Sigmoid colon (tissue), 4 donors: ENCODE results near the gene TTYH3.

ENCODE experiments used
- EP300 ChIP-seq, 4 donors: sonication (generic); formaldehyde crosslinking; IDR thresholded peaks; one replicate each; pipeline ENCODE4 v1.6.1; 2017; ENCODE audit warnings: antibody characterized with exemption in 4 of 4
- POLR2A ChIP-seq, 2 donors: fragments of 450-650 bp; IDR thresholded peaks; one replicate each; pipeline ENCODE4 v1.6.1; 2016; ENCODE audit warnings: antibody characterized with exemption in 2 of 2, mild to moderate bottlenecking in 2 of 2, moderate library complexity in 2 of 2
- POLR2AphosphoS5 ChIP-seq, 4 donors: sonication (generic); formaldehyde crosslinking; IDR thresholded peaks; one replicate each; pipeline ENCODE4 v1.6.1; 2017; ENCODE audit warnings: antibody characterized with exemption in 4 of 4
- TF ChIP-seq, protein P1 (sequence below), 4 experiments: fragments of 450-650 bp in 3 of 4; fragments of 200-600 bp in 1 of 4; IDR thresholded peaks; one replicate each; pipeline ENCODE4 v1.5.1; 2016 to 2019; ENCODE audit warnings: antibody characterized with exemption in 4 of 4, mild to moderate bottlenecking in 3 of 4, moderate library complexity in 2 of 4

DNA sequence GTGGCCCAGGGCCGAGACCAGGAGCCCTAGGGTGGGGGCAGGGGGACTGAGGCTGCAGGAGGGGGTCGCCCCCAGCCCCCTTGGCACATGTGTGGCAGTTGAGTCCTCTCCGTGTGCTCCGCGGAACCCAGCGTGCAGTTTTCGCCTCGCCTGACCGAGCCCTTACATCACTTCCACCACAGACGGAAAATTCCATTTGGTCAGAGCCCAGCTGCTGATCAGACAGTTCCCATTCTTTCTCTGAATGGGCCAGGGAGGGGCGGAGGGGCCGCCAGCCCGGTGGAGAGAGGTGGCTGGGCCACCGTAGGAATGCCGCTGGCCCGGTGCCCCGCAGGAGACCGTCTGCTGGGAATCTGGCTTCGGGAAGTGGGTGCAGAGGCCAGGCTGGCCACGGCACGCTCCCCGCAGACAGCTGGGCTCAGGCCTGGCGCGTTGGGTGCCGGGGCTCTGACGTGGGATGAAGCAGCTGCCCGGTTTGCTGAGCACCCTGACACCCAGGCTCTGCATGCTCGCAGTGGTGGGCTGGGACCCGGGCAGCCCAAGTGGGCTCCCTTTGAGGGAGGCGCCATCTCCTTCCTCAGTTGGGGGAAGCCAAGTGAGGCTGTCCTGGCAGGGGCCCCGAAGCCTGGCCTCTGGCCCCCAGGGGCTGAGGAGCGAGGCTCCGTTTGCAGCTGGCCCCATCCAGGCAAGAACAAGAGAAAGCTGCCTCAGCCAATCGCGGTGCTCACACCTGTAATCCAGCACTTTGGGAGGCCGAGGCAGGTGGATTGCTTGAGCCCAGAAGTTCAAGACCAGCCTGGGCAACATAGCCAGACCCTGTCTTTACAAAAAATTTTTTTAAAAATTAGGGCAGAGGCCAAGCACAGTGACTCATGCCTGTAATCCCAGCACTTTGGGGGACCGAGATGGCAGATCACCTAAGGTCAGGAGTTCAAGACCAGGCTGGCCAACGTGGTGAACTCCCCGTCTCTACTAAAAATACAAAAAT, 9.9 kb downstream of the TTYH3 start:
- TF ChIP-seq, protein P1, sequence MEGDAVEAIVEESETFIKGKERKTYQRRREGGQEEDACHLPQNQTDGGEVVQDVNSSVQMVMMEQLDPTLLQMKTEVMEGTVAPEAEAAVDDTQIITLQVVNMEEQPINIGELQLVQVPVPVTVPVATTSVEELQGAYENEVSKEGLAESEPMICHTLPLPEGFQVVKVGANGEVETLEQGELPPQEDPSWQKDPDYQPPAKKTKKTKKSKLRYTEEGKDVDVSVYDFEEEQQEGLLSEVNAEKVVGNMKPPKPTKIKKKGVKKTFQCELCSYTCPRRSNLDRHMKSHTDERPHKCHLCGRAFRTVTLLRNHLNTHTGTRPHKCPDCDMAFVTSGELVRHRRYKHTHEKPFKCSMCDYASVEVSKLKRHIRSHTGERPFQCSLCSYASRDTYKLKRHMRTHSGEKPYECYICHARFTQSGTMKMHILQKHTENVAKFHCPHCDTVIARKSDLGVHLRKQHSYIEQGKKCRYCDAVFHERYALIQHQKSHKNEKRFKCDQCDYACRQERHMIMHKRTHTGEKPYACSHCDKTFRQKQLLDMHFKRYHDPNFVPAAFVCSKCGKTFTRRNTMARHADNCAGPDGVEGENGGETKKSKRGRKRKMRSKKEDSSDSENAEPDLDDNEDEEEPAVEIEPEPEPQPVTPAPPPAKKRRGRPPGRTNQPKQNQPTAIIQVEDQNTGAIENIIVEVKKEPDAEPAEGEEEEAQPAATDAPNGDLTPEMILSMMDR (IDR thresholded peaks at IDR 0.05): no peak
- peak in 2 of 4 donors; percentile 85 to 94 for TF ChIP-seq EP300 (IDR thresholded peaks at IDR 0.05)
- peak in 1 of 2 donors; percentile 11 for TF ChIP-seq POLR2A (IDR thresholded peaks at IDR 0.05)
- TF ChIP-seq POLR2AphosphoS5 (IDR thresholded peaks at IDR 0.05): peak; percentile 47 to 91 (median 76)
